Upper lobe of left lung (tissue), 6 donors: ENCODE data around the gene ELOA2. TPM values are rescaled to one million over a fixed set of nuclear protein-coding genes. Genes with fewer than 3 reads are reported as not detected.

Source experiments
- ATAC-seq, 2 donors: fragments of 200-7000 bp; cut with Tn5 transposase; one replicate each; pipeline ENCODE4 v1.9.1; 2022; ENCODE audit warnings: mild to moderate bottlenecking in 2 of 2, moderate library complexity in 2 of 2; ENCODE audit not compliant: low FRiP score in 2 of 2
- DNase-seq, 2 donors: peaks; one replicate each; pipeline ENCODE4 v3.0.0-alpha.2; 2019 to 2020
- H3K27ac ChIP-seq, 4 donors: fragments of 200-600 bp; sonication (generic); one replicate each; pipeline ENCODE4 v1.5.1; 2016 to 2019
- H3K27me3 ChIP-seq, 4 donors: fragments of 200-600 bp; sonication (generic); one replicate each; pipeline ENCODE4 v1.5.1; 2017 to 2019
- H3K36me3 ChIP-seq, 4 donors: fragments of 200-600 bp; sonication (generic); one replicate each; pipeline ENCODE4 v1.5.1; 2016 to 2019
- H3K4me1 ChIP-seq, 4 donors: fragments of 200-600 bp; sonication (generic); one replicate each; pipeline ENCODE4 v1.5.1; 2018 to 2019
- H3K4me3 ChIP-seq, 4 donors: fragments of 200-600 bp; sonication (generic); one replicate each; pipeline ENCODE4 v1.5.1; 2017 to 2019; ENCODE audit warnings: mild to moderate bottlenecking in 2 of 4, moderate library complexity in 1 of 4
- H3K9me3 ChIP-seq, 4 donors: fragments of 200-600 bp; sonication (generic); one replicate each; pipeline ENCODE4 v1.5.1; 2018 to 2019
- CTCF ChIP-seq, 6 experiments: fragments of 450-650 bp in 4 of 6; fragments of 200-600 bp in 2 of 6; sonication (generic) in 2 of 6; IDR thresholded peaks; one replicate each; pipeline ENCODE4 v1.5.1; 2016 to 2019; ENCODE audit warnings: antibody characterized with exemption in 6 of 6
- EP300 ChIP-seq, 4 donors: sonication (generic); formaldehyde crosslinking; IDR thresholded peaks; one replicate each; pipeline ENCODE4 v1.5.1; 2017; ENCODE audit warnings: antibody characterized with exemption in 4 of 4, control low read depth in 2 of 4
- POLR2A ChIP-seq, 4 donors: fragments of 450-650 bp; IDR thresholded peaks; one replicate each; pipeline ENCODE4 v1.5.1; 2016 to 2017; ENCODE audit warnings: antibody characterized with exemption in 4 of 4, mild to moderate bottlenecking in 2 of 4
- POLR2AphosphoS5 ChIP-seq, 2 donors: sonication (generic); formaldehyde crosslinking; IDR thresholded peaks; one replicate each; pipeline ENCODE4 v1.5.1; 2017; ENCODE audit warnings: antibody characterized with exemption in 2 of 2
- WGBS, 2 donors: methylation state at CpG; one replicate each; pipeline ENCODE4 v1.1.5; 2017 to 2018; 5-methylcytosine and 5-hydroxymethylcytosine counted together
- total RNA-seq, 6 donors: library from RNA; depleted of rRNA in 4 of 6; stranded (reverse); fragments of >200 nt in 4 of 6; gene quantifications; one replicate each; pipeline versions ENCODE4 v1.1.0 to v1.2.1, GENCODE V29; 2016 to 2021
- donor health status: DM: no; HTN: no; CAD: no; lungs with moderate emphysema.
- donor health status: DM: no; HTN: yes; CAD: no; lungs with severe emphysema.

The ELOA2 gene
- total RNA-seq = not detected

- H3K27me3 ChIP-seq = no peaks in the 10 kb centered on the region
- TF ChIP-seq POLR2AphosphoS5 (IDR thresholded peaks at IDR 0.05) (no peak), POLR2A (IDR thresholded peaks at IDR 0.05) (no peak), EP300 (IDR thresholded peaks at IDR 0.05) (no peak), CTCF (IDR thresholded peaks at IDR 0.05) (no peak)
- H3K36me3 ChIP-seq = no peaks in the 10 kb centered on the region
- ATAC-seq (no peak), DNase-seq (peak in 1 of 2 donors; percentile 64)
- 95% methylated on average over 14 to 28 of the region's 29 CpGs for WGBS, 2 donors
- H3K9me3 ChIP-seq = no peaks in the 10 kb centered on the region
- H3K4me1 ChIP-seq = no peaks in the 10 kb centered on the region
- no peak within 1 kb of the TSS for H3K27ac ChIP-seq
- no peak within 1 kb of the TSS for H3K4me3 ChIP-seq
Measured at GRCh38 chr18:47035156-47035671, at the start of gene ELOA2. ELOA2 (minus strand) TSS chr18:47035621; CDS start chr18:47035264, 357 bp downstream.

- TF ChIP-seq CTCF (IDR thresholded peaks at IDR 0.05) = no peak
- no peak for TF ChIP-seq POLR2A (IDR thresholded peaks at IDR 0.05)
- TF ChIP-seq POLR2AphosphoS5 (IDR thresholded peaks at IDR 0.05) = no peak
- TF ChIP-seq EP300 (IDR thresholded peaks at IDR 0.05) = no peak
- no peak for ATAC-seq
- H3K27me3 ChIP-seq = no peaks in the 10 kb centered on the region
- no peak overlapping the region for H3K27ac ChIP-seq
- H3K36me3 ChIP-seq = no peaks in the 10 kb centered on the region
- H3K4me3 ChIP-seq = no peak overlapping the region
- no peaks in the 10 kb centered on the region for H3K9me3 ChIP-seq
- 84 to 86% methylated on average over 2 of the region's 2 CpGs for WGBS, 2 donors
- no peaks in the 10 kb centered on the region for H3K4me1 ChIP-seq
- no peak for DNase-seq
Measured at GRCh38 chr18:47081578-47081977, 46.2 kb upstream of the ELOA2 start.

DNA sequence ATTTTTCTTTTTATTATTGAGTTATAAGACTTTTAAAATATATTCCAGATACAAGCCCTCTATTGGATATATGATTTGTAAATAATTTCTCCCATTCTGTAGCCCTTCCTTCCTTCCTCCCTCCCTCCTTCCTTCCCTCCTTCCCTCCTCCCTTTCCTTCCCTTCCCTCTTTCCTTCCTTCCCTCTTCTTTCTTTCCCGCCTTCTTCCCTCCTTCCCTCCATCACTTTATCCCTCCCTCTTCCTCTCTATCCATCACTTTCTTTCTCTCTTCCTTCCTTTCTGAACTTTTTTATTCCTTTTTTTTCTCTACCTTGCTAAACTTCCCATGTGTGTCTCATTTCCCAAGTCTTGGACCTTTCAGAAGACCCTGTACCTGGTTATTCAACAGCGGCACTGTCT is 45.5 kb upstream of the ELOA2 start:
- no peaks in the 10 kb centered on the region for H3K4me1 ChIP-seq
- no peak overlapping the region for H3K4me3 ChIP-seq
- DNase-seq (no peak), ATAC-seq (no peak)
- H3K27me3 ChIP-seq = no peaks in the 10 kb centered on the region
- no peaks in the 10 kb centered on the region for H3K9me3 ChIP-seq
- TF ChIP-seq EP300 (IDR thresholded peaks at IDR 0.05) = no peak
- TF ChIP-seq CTCF (IDR thresholded peaks at IDR 0.05) = no peak
- no peak for TF ChIP-seq POLR2A (IDR thresholded peaks at IDR 0.05)
- no peak for TF ChIP-seq POLR2AphosphoS5 (IDR thresholded peaks at IDR 0.05)
- H3K27ac ChIP-seq = no peak overlapping the region
- 89 to 91% methylated on average over 2 of the region's 2 CpGs for WGBS, 2 donors
- H3K36me3 ChIP-seq = no peaks in the 10 kb centered on the region

GRCh38 chr18:47077111-47077510 is 41.7 kb upstream of the ELOA2 start:
- no peak for ATAC-seq

More at GRCh38 chr18:47077111-47077510, 41.7 kb upstream of the ELOA2 start:
- Histone ChIP-seq H3K4me3 (no peak overlapping the region), H3K4me1 (no peaks in the 10 kb centered on the region), H3K36me3 (no peaks in the 10 kb centered on the region), H3K27ac (no peak overlapping the region), H3K9me3 (no peaks in the 10 kb centered on the region), H3K27me3 (no peaks in the 10 kb centered on the region)
- TF ChIP-seq EP300 (IDR thresholded peaks at IDR 0.05) = no peak
- TF ChIP-seq POLR2A (IDR thresholded peaks at IDR 0.05) = no peak
- TF ChIP-seq CTCF (IDR thresholded peaks at IDR 0.05) = no peak
- TF ChIP-seq POLR2AphosphoS5 (IDR thresholded peaks at IDR 0.05) = no peak
- no peak for DNase-seq
- 93 to 98% methylated on average over 7 of the region's 7 CpGs for WGBS, 2 donors
